Mesothelial cell of epicardium (in vitro differentiated cells): ENCODE measurements around the gene MLLT6. TPM values are rescaled to one million over a fixed set of nuclear protein-coding genes. Genes with fewer than 3 reads are reported as not detected.
A peak's percentile ranks its signal among the peaks of the same experiment; 100 is the strongest.

Experiments
- DNase-seq, 2 experiments: peaks; one replicate each; pipeline ENCODE4 v3.0.0; 2021; ENCODE audit warnings: low spot score in 2 of 2; ENCODE audit not compliant: unreplicated experiment in 2 of 2
- H3K27ac Mint-ChIP-seq: 2 replicates; pipeline ENCODE4 v1.8.0; 2021; ENCODE audit warnings: mixed read lengths
- H3K27me3 Mint-ChIP-seq: 2 replicates; pipeline ENCODE4 v1.8.0; 2021; ENCODE audit warnings: low read depth, mixed read lengths
- H3K36me3 Mint-ChIP-seq: 2 replicates; pipeline ENCODE4 v1.8.0; 2021; ENCODE audit warnings: mixed read lengths
- H3K4me1 Mint-ChIP-seq: 2 replicates; pipeline ENCODE4 v1.8.0; 2021; ENCODE audit warnings: mixed read lengths
- H3K4me3 Mint-ChIP-seq: 2 replicates; pipeline ENCODE4 v1.8.0; 2021; ENCODE audit warnings: mild to moderate bottlenecking, moderate library complexity, mixed read lengths
- H3K9me3 Mint-ChIP-seq: 2 replicates; pipeline ENCODE4 v1.8.0; 2021; ENCODE audit warnings: mixed read lengths
- CTCF ChIP-seq: fragments of 200-600 bp; sonication (generic); IDR thresholded peaks from one replicate; pipeline ENCODE4 v1.5.0; 2021; ENCODE audit warnings: antibody characterized with exemption; ENCODE audit not compliant: unreplicated experiment
- total RNA-seq: library from RNA; stranded (reverse); gene quantifications from 3 replicates; pipeline ENCODE4 v1.2.1, GENCODE V29; 2021

The MLLT6 gene
- total RNA-seq, 1 donor from 2014 or later, result 184 TPM

- DNase-seq, result peak; percentile 77 to 96
- no peaks in the 10 kb centered on the region for H3K27me3 Mint-ChIP-seq
- H3K9me3 Mint-ChIP-seq, result no peaks in the 10 kb centered on the region
- no peak for TF ChIP-seq CTCF
- peaks cover 32% of the 10 kb centered on the region for H3K4me1 Mint-ChIP-seq
- peak overlapping the region; percentile 91 for H3K4me3 Mint-ChIP-seq
- H3K27ac Mint-ChIP-seq, result peak overlapping the region; percentile 90
- peaks cover 3% of the 10 kb centered on the region for H3K36me3 Mint-ChIP-seq
Measured at GRCh38 chr17:38751808-38752307, 46.8 kb downstream of the MLLT6 start.

GRCh38 chr17:38752308-38753070, 47.4 kb downstream of the MLLT6 start, which contains the start of gene PSMB3:
TSS of gene PSMB3 (plus strand) at chr17:38752741. CDS start at chr17:38752827, 86 bp downstream.
- Mint-ChIP-seq H3K36me3 (peaks cover 3% of the 10 kb centered on the region), H3K4me1 (peaks cover 31% of the 10 kb centered on the region), H3K27ac (peak within 1 kb of the TSS; percentile 90), H3K9me3 (no peaks in the 10 kb centered on the region), H3K27me3 (no peaks in the 10 kb centered on the region), H3K4me3 (peak within 1 kb of the TSS; percentile 91)
- DNase-seq, result peak; percentile 88
- no peak for TF ChIP-seq CTCF

- peak in 1 of 2 experiments; percentile 47 for DNase-seq
- peaks cover 31% of the 10 kb centered on the region for H3K4me1 Mint-ChIP-seq
- H3K36me3 Mint-ChIP-seq, result peaks cover 3% of the 10 kb centered on the region
- no peak for TF ChIP-seq CTCF
- H3K9me3 Mint-ChIP-seq, result no peaks in the 10 kb centered on the region
- no peaks in the 10 kb centered on the region for H3K27me3 Mint-ChIP-seq
- H3K27ac Mint-ChIP-seq, result peak overlapping the region; percentile 90
- peak overlapping the region; percentile 91 for H3K4me3 Mint-ChIP-seq
Measured at GRCh38 chr17:38753071-38753506, 48.0 kb downstream of the MLLT6 start.

GRCh38 chr17:38761612-38762011, 56.5 kb downstream of the MLLT6 start:
- Mint-ChIP-seq H3K4me1 (no peaks in the 10 kb centered on the region), H3K36me3 (peaks cover 30% of the 10 kb centered on the region), H3K27ac (no peak overlapping the region), H3K9me3 (no peaks in the 10 kb centered on the region), H3K4me3 (no peak overlapping the region), H3K27me3 (no peaks in the 10 kb centered on the region)
- no peak for TF ChIP-seq CTCF
- DNase-seq, result no peak

GRCh38 chr17:38762231-38762630, 57.2 kb downstream of the MLLT6 start:
- no peak overlapping the region for H3K27ac Mint-ChIP-seq
- no peak for DNase-seq
- H3K27me3 Mint-ChIP-seq, result no peaks in the 10 kb centered on the region
- H3K4me1 Mint-ChIP-seq, result no peaks in the 10 kb centered on the region
- H3K9me3 Mint-ChIP-seq, result no peaks in the 10 kb centered on the region
- peaks cover 32% of the 10 kb centered on the region for H3K36me3 Mint-ChIP-seq
- H3K4me3 Mint-ChIP-seq, result no peak overlapping the region
- TF ChIP-seq CTCF, result no peak
